Stimulated activated effector memory CD8-positive, alpha-beta T cell treated with anti-CD3 and anti-CD28 coated beads, Interleukin-12 subunit alpha, Interleukin-12 subunit beta, amount 100 ng/mL, for 72 hours (primary cell): ENCODE measurements around the gene EPHA6.
"Not testable (repeated sequence)": the region's sequence is repeated elsewhere in the genome, so short reads cannot be mapped to it uniquely, and the experiment has no call there.

ENCODE experiments used
- ATAC-seq: fragments of 150-1000 bp; cut with Tn5 transposase; 2 replicates; pipeline ENCODE4 v1.10.0; 2021
- DNase-seq, 2 donors: peaks; one replicate each; pipeline ENCODE4 v3.0.0; 2021 to 2022; ENCODE audit warnings: low spot score in 2 of 2
- H3K27ac Mint-ChIP-seq: one replicate; pipeline ENCODE4 v1.8.0; 2022; ENCODE audit warnings: mild to moderate bottlenecking, mixed read lengths
- H3K36me3 Mint-ChIP-seq: one replicate; pipeline ENCODE4 v1.8.0; 2022; ENCODE audit warnings: mild to moderate bottlenecking, mixed read lengths
- H3K4me1 Mint-ChIP-seq: one replicate; pipeline ENCODE4 v1.8.0; 2022; ENCODE audit warnings: mixed read lengths
- H3K4me3 Mint-ChIP-seq: one replicate; pipeline ENCODE4 v1.8.0; 2022; ENCODE audit warnings: mild to moderate bottlenecking, mixed read lengths
- H3K9me3 Mint-ChIP-seq: one replicate; pipeline ENCODE4 v1.8.0; 2022; ENCODE audit warnings: mixed read lengths

EPHA6 gene

DNA sequence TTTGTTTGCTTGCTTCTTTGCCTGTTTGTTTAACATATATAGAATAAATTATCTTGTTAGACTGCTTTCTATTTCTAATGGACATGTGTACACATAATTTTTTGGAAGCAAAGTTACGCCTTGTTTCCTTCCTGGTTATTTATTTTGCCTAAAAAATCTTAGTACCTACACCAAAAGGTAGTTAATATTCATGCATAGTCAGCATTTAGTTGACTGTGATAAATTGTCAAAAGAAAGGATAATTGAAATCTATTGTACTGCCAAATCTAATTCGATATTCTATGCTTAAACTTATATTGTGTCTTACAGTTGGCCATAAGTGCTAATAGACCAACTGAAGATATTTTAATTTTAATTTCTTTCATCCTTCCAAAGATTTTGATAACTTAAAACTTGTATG is 716.3 kb downstream of the EPHA6 start:
- no peaks in the 10 kb centered on the region for H3K36me3 Mint-ChIP-seq
- H3K9me3 Mint-ChIP-seq: peaks cover 3% of the 10 kb centered on the region
- ATAC-seq (no peak), DNase-seq (no peak)
- H3K27ac Mint-ChIP-seq: no peak overlapping the region
- no peak overlapping the region for H3K4me3 Mint-ChIP-seq
- no peaks in the 10 kb centered on the region for H3K4me1 Mint-ChIP-seq

DNA sequence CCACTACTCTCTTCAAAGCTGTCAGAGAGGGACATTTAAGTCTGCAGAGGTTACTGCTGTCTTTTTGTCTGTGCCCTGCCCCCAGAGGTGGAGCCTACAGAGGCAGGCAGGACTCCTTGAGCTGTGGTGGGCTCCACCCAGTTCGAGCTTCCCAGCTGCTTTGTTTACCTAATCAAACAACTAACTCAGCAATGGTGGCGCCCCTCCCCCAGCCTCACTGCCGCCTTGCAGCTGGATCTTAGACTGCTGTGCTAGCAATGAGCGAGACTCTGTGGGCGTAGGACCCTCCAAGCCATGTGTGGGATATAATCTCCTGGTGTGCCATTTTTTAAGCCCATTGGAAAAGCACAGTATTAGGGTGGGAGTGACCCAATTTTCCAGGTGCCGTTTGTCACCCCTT is 733.2 kb downstream of the EPHA6 start:
- not testable (repeated sequence) for H3K36me3 Mint-ChIP-seq, H3K9me3 Mint-ChIP-seq, ATAC-seq, H3K4me1 Mint-ChIP-seq, H3K4me3 Mint-ChIP-seq, H3K27ac Mint-ChIP-seq, DNase-seq

DNA sequence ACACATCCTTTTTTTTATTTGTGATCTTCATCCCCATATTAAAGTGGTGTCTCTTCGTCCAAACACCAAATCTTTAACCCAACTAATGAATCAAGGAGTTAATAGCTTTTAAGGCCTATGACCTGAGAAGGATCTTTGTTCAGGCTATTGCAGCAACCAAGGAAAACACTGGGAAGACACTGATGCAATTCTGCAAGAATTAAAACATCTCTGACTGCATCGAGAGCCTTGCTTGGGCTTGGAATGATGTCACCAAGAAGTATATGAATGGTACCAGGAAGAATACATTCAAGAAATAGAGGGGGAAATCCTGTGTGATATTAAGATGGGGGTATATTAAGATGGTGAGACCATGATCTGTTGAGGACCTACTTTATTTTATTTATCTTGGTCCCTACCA is 736.0 kb downstream of the EPHA6 start:
- no peak overlapping the region for H3K4me3 Mint-ChIP-seq
- no peaks in the 10 kb centered on the region for H3K36me3 Mint-ChIP-seq
- no peak overlapping the region for H3K27ac Mint-ChIP-seq
- DNase-seq: no peak
- peaks cover 4% of the 10 kb centered on the region for H3K9me3 Mint-ChIP-seq
- no peak for ATAC-seq
- no peaks in the 10 kb centered on the region for H3K4me1 Mint-ChIP-seq

DNA sequence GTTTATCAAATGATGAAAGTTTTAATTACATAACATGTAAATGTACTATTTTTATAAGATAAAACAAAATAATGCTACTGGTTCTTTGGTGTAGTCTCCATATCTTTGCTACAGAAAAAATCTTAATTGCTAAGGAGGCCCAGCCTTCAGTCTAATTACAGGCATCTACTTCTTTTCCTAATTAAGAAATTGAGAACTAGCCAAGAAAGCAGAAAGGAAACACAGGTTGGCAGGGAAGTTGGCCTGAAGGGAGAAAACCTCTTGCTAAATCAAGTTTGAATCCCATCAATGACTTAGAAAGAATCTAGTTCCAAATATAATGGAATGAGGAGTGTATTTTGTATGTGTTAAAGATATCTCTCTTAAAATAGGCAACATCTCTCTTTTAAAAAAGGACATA is 737.8 kb downstream of the EPHA6 start:
- DNase-seq (no peak), ATAC-seq (no peak)
- H3K36me3 Mint-ChIP-seq: no peaks in the 10 kb centered on the region
- H3K4me3 Mint-ChIP-seq: no peak overlapping the region
- no peaks in the 10 kb centered on the region for H3K4me1 Mint-ChIP-seq
- H3K27ac Mint-ChIP-seq: no peak overlapping the region
- H3K9me3 Mint-ChIP-seq: peaks cover 4% of the 10 kb centered on the region

DNA sequence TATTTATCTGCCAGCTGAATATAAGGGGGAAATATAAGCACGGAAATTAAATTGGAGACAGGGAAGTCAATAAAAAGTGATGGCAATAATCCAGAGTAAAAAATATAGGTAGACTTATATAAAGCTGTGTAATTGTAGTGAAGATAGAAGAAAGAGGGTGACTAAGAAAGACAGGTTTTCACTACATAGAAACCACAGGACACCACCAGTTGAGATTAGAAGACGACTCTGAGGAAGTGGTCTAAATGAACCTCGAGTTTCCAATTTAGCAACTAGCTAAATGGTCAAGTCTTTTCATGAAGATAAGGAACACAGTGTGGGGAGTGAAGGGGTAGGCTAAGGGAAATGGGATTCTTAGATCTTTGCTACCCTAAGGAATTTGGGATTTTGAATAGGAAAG is 761.3 kb downstream of the EPHA6 start:
- ATAC-seq: no peak
- no peak overlapping the region for H3K4me3 Mint-ChIP-seq

DNA sequence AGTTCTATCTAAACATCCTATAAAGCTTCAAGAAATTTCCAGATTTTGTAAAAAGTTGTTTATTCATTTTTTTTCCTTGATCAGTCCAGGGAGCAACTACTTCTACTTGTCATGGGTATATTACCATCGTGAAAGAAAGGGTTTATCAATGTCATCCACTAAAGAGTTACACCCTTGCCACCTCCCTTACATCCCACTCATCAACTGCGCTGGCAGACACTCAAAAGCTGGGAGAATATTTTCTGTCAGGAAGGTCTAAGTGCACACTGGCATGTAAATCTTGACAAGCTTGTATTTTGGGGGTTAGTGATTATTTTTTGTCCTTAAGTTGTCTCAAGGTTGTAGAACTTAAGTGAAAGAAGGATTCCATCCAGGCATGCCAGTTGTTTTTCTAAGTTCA is 761.8 kb downstream of the EPHA6 start:
- DNase-seq (no peak), ATAC-seq (no peak)
- no peaks in the 10 kb centered on the region for H3K36me3 Mint-ChIP-seq
- H3K4me3 Mint-ChIP-seq: no peak overlapping the region
- H3K4me1 Mint-ChIP-seq: no peaks in the 10 kb centered on the region
- no peaks in the 10 kb centered on the region for H3K9me3 Mint-ChIP-seq
- no peak overlapping the region for H3K27ac Mint-ChIP-seq

More for the DNA sequence above, 761.3 kb downstream of the EPHA6 start:
- H3K4me1 Mint-ChIP-seq: no peaks in the 10 kb centered on the region
- no peaks in the 10 kb centered on the region for H3K36me3 Mint-ChIP-seq
- no peak for DNase-seq
- H3K27ac Mint-ChIP-seq: no peak overlapping the region
- no peaks in the 10 kb centered on the region for H3K9me3 Mint-ChIP-seq

DNA sequence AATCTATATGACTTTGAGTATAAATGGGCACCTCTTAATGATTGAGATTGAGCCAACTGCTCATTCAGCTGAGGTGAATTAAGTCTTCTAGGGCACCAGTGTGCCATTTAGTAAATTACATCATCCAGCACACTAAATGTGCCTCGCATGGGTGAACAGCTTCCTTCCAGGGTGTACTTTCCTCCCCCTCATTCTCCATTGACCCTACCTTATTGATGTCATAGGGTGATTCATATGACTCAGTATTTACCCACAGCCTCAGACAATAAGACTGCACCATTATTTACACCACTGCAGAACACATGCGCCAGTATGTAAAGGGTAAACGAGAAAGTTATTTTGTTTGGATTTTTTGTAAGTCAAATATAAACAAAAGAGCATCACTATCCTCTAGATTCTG is 765.0 kb downstream of the EPHA6 start:
- no peaks in the 10 kb centered on the region for H3K9me3 Mint-ChIP-seq
- DNase-seq (no peak), ATAC-seq (peak; percentile 34)
- H3K27ac Mint-ChIP-seq: no peak overlapping the region
- no peak overlapping the region for H3K4me3 Mint-ChIP-seq
- H3K36me3 Mint-ChIP-seq: no peaks in the 10 kb centered on the region
- H3K4me1 Mint-ChIP-seq: no peaks in the 10 kb centered on the region

DNA sequence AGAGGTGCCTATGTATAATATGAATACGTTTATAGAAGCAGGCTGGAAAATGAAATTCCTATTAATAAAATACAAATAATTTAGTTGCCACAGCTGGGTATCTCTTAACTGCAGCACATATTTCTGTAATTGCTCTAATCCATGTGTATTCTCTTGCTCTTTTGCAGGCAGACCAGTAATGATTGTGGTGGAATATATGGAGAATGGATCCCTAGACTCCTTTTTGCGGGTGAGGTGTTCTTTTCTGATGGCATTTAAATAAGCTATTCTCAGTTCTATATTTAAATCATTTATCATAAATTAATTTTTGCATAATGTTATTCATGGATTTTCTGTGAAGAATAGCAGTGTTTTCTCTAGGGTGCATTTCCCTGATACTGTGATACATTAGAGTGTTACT is 796.2 kb downstream of the EPHA6 start:
- Mint-ChIP-seq H3K4me3 (no peak overlapping the region), H3K9me3 (peaks cover 5% of the 10 kb centered on the region), H3K36me3 (no peaks in the 10 kb centered on the region), H3K27ac (no peak overlapping the region), H3K4me1 (no peaks in the 10 kb centered on the region)
- ATAC-seq (no peak), DNase-seq (no peak)

DNA sequence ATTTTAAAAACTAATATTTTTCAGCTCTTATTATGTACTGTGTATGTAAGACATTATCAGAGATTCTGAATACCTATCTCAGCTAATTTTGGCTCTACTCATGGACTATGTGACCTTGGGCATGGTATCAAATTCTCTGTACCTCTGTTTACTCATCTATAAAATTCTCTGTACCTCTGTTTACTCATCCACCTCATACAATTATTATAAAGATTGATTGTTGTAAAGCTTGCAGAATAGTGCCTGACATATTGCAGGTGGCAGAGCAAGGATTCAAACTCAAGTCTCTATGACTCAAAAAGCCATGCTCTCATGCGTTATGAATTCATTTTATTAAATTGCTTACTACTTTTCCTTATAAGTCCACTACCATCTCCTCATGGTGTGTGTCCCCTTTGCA is 798.2 kb downstream of the EPHA6 start:
- no peak overlapping the region for H3K27ac Mint-ChIP-seq

DNA sequence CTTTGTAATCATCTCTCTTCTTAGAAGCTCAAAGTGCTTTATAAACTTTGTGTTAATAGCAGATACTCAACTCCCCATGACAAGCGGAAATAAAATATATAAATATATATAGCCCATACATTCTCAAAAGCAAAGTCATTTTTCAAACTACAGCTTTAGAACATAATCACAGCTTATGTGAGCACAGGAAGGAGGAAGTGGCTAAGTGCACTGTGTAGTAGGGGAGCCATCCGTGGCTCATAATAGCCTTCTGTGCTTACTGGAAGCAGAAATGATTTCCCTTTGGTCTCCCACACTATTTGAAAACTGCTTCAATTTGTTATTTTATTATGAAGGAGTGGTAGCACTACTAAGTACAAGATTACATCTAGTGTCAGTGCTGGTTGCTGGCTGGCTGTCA is 798.7 kb downstream of the EPHA6 start:
- DNase-seq (no peak), ATAC-seq (no peak)
- Mint-ChIP-seq H3K36me3 (no peaks in the 10 kb centered on the region), H3K27ac (no peak overlapping the region), H3K4me1 (no peaks in the 10 kb centered on the region), H3K4me3 (no peak overlapping the region), H3K9me3 (peaks cover 8% of the 10 kb centered on the region)

More for the DNA sequence above, 798.2 kb downstream of the EPHA6 start:
- ATAC-seq (no peak), DNase-seq (no peak)
- no peaks in the 10 kb centered on the region for H3K4me1 Mint-ChIP-seq
- peaks cover 8% of the 10 kb centered on the region for H3K9me3 Mint-ChIP-seq
- H3K4me3 Mint-ChIP-seq: no peak overlapping the region
- no peaks in the 10 kb centered on the region for H3K36me3 Mint-ChIP-seq

DNA sequence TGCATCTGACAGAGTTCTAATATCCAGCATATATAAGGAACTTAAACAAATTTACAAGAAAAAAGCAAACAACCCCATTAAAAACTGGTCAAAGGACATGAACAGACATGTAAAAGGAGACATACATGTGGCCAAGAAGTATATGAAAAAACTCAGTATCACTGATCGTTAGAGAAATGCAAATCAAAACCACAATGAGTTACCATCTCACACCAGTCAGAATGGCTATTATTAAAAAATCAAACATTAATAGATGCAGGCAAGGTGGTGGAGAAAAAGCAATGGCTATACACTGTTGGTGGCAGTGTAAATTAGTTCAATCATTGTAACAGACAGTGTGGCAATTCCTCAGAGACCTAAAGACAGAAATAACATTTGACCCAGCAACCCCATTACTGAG is 806.1 kb downstream of the EPHA6 start:
- not testable (repeated sequence) for H3K27ac Mint-ChIP-seq, DNase-seq, H3K9me3 Mint-ChIP-seq, ATAC-seq, H3K36me3 Mint-ChIP-seq, H3K4me1 Mint-ChIP-seq, H3K4me3 Mint-ChIP-seq

DNA sequence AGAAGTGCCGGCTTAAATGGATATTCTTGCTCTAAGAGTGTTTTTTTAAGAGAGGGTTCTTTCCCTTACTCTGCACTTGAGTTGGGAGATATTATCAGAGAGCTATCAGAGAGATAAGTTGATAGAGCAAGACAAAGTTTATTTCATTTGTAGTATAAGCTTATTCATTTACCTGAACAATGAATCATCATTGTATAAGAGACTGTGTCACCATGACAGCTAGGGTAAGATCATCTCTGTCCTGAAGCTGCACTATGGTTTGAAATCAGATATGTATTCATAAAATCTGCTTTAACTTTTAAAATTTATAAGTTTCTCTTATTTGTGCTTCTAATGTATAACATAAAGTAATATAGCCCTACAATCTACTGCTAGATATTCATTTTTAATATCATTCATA is 822.1 kb downstream of the EPHA6 start:
- H3K9me3 Mint-ChIP-seq: peaks cover 4% of the 10 kb centered on the region
- no peak for DNase-seq
- ATAC-seq: no peak
- H3K36me3 Mint-ChIP-seq: no peaks in the 10 kb centered on the region
- no peak overlapping the region for H3K4me3 Mint-ChIP-seq
- H3K27ac Mint-ChIP-seq: no peak overlapping the region
- no peaks in the 10 kb centered on the region for H3K4me1 Mint-ChIP-seq

DNA sequence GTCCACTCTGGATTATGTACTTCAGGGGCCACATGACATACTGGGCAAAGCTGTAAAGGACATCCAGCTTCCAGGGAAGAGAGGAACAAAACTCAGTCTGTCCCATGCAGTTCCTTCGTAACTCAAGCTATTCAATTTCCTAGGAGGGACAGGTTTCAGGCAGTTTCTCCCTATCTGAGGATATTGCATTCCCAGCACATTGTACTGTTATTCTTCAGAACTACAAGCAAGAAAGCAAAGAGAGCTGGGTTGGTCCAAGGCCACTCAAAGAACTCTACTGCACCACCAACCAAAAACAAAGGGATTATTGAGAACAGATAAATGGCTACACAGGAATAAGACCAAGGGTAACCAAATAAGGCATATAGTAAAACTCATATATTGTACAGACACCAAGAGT is 832.5 kb downstream of the EPHA6 start:
- ATAC-seq (no peak), DNase-seq (no peak)
- Mint-ChIP-seq H3K36me3 (no peaks in the 10 kb centered on the region), H3K27ac (no peak overlapping the region), H3K9me3 (no peaks in the 10 kb centered on the region), H3K4me1 (no peaks in the 10 kb centered on the region), H3K4me3 (no peak overlapping the region)

DNA sequence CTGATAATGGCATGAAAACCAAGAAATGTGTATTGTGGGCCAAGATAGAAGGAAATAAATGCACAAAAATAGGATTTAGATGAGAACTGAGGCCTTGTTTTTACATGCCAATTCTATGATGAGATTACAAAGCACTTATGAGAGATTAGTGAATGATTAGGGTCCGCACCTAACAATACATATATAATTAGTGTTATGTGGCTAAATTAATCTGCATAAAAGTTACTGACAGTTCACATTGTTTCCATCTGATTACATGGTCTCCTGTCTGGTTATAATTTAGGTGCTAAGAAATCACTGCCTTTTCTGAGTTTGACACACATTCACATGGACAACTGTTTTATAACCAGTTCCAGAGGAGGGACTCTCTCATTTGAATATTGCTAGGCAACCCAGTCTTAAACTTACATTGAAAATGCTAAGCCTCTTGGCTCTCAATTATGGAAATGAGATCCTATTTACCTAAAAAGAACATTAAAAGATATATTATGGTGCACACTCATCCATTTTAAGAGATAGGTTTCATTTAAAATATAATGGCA is 833.1 kb downstream of the EPHA6 start:
- Mint-ChIP-seq H3K36me3 (no peaks in the 10 kb centered on the region), H3K4me3 (no peak overlapping the region), H3K4me1 (no peaks in the 10 kb centered on the region), H3K9me3 (no peaks in the 10 kb centered on the region), H3K27ac (no peak overlapping the region)
- no peak for ATAC-seq
- DNase-seq: no peak

DNA sequence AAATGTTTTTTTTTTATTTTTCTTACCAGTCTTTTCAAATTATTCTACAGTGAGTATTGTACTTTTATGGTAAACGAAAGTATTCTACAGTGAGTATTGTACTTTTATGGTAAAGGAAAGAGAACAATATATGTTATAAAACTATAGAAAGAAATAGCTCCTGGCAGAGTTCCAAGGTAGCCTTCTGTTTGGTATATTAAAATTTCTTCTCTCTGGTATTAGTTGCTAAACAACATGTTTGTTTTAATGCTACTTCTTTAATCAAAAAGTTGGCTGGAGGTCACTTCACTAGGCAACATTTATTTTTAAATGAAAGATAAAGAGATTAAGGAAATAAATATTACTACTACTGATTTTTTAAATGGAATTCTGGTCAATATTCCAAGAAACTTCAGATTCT is 841.6 kb downstream of the EPHA6 start:
- Mint-ChIP-seq H3K27ac (no peak overlapping the region), H3K4me3 (no peak overlapping the region), H3K4me1 (no peaks in the 10 kb centered on the region), H3K9me3 (no peaks in the 10 kb centered on the region), H3K36me3 (no peaks in the 10 kb centered on the region)
- ATAC-seq (no peak), DNase-seq (no peak)

DNA sequence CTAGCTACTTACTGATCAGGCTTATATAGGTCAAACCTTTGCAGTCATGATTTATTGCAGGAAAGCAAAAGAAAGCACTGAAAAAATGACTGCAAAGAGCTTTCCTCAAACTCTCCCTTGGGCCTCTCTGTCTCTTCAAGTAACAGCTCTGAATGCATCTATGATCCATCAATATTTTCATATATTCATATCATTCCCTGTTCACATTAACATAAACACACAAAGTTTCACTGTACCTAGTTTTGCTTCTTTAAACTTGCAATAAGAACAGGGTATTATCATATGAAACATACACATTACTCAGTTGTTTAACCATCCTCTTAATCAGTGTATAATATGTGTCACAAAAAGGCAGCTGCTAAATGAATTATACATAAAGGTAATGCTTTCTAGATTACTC is 842.2 kb downstream of the EPHA6 start:
- H3K4me3 Mint-ChIP-seq: no peak overlapping the region
- H3K36me3 Mint-ChIP-seq: no peaks in the 10 kb centered on the region
- ATAC-seq (no peak), DNase-seq (no peak)
- no peaks in the 10 kb centered on the region for H3K9me3 Mint-ChIP-seq
- no peaks in the 10 kb centered on the region for H3K4me1 Mint-ChIP-seq
- H3K27ac Mint-ChIP-seq: no peak overlapping the region

DNA sequence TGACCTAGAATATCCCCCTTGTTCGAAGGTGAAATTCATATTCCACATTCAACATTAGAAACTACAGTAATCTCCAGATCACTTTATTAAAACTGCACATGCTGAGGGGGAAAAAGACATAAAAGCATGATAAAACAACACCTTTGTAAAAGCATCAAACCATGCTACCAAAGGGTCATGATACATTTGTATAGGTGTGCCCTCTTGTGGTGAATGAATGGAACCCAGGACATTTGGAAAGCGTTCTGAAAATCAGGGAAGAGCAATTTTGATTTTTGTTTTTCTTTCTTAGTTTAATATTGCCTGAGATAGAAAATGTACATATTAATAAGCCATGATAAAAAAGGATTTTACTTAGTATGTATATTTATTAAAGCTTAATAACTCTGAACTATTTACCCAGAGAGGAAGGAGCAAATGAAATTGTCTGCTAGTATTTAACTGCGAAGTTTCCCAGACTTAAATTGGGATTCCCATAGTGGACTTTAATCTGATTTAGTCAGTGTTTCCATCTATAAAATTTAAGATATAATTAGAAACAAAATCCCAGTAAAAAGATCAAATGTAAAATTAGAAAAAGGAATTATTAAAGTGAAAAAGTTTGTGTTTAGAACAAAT is 844.4 kb downstream of the EPHA6 start:
- no peak for DNase-seq
- ATAC-seq: no peak
- Mint-ChIP-seq H3K36me3 (no peaks in the 10 kb centered on the region), H3K4me3 (no peak overlapping the region), H3K4me1 (no peaks in the 10 kb centered on the region), H3K9me3 (no peaks in the 10 kb centered on the region), H3K27ac (no peak overlapping the region)
